H1 (cell line): ENCODE data around the gene TMEM127. TPM values are rescaled to one million over a fixed set of nuclear protein-coding genes. Genes with fewer than 3 reads are reported as not detected.

ENCODE experiments used
- ATF3 ChIP-seq: IDR thresholded peaks from 2 replicates; pipeline ENCODE4 v1.6.1; 2011; ENCODE audit warnings: low read depth, mild to moderate bottlenecking, low read length; ENCODE audit not compliant: insufficient read depth
- CBX5 ChIP-seq: fragments of 300-800, 300-1000 bp; sonication (generic); IDR thresholded peaks from 2 replicates; pipeline ENCODE4 v1.7.1; 2016; ENCODE audit warnings: antibody characterized with exemption, low read length, low read depth
- CTBP2 ChIP-seq: IDR thresholded peaks from 2 replicates; pipeline ENCODE4 v1.7.0; 2011; ENCODE audit warnings: borderline replicate concordance, mild to moderate bottlenecking, moderate library complexity, mixed read lengths, low read length; ENCODE audit not compliant: insufficient read depth, insufficient read length
- E2F6 ChIP-seq: IDR thresholded peaks from 2 replicates; pipeline ENCODE4 v1.6.1; 2012; ENCODE audit warnings: inconsistent platforms
- EP300 ChIP-seq, 2 experiments: IDR thresholded peaks; 1 replicate in 1 of 2; 2 replicates in 1 of 2; pipeline ENCODE4 v1.6.1; 2011 to 2012; ENCODE audit warnings: low read depth in 2 of 2, low read length in 2 of 2, mild to moderate bottlenecking in 2 of 2, borderline replicate concordance in 1 of 2, inconsistent platforms in 1 of 2, moderate library complexity in 1 of 2
- EZH2 ChIP-seq: fragments of 200-600 bp; sonication (generic); IDR thresholded peaks from 2 replicates; pipeline ENCODE4 v1.7.1; 2012; ENCODE audit warnings: low read depth, mild to moderate bottlenecking, moderate library complexity, low read length, inconsistent platforms; ENCODE audit not compliant: severe bottlenecking
- FOSL1 ChIP-seq: IDR thresholded peaks from 2 replicates; pipeline ENCODE4 v1.6.1; 2011; ENCODE audit warnings: mild to moderate bottlenecking, low read depth, low read length, moderate library complexity; ENCODE audit not compliant: insufficient read depth
- JUND ChIP-seq: IDR thresholded peaks from 2 replicates; pipeline ENCODE4 v1.6.1; 2011; ENCODE audit warnings: mild to moderate bottlenecking, improper control_type of control experiment, low read length
- KDM1A ChIP-seq: fragments of 200-600, 300-600 bp; sonication (generic); IDR thresholded peaks from 2 replicates; pipeline ENCODE4 v1.7.1; 2016; ENCODE audit warnings: mild to moderate bottlenecking, low read length, borderline replicate concordance
- KDM4A ChIP-seq: IDR thresholded peaks from one replicate; pipeline ENCODE4 v1.7.1; 2012; ENCODE audit warnings: low read depth, mild to moderate bottlenecking, moderate library complexity, low read length, inconsistent platforms; ENCODE audit not compliant: severe bottlenecking
- KDM5A ChIP-seq: fragments of 200-600 bp; IDR thresholded peaks from 2 replicates; pipeline ENCODE4 v1.7.1; 2012; ENCODE audit warnings: mild to moderate bottlenecking, low read length, inconsistent platforms, mixed read lengths
- NANOG ChIP-seq: IDR thresholded peaks from 2 replicates; pipeline ENCODE4 v1.6.1; 2011; ENCODE audit warnings: low read length, low read depth, mild to moderate bottlenecking, inconsistent platforms; ENCODE audit not compliant: insufficient read depth, poor library complexity, severe bottlenecking
- RBBP5 ChIP-seq: IDR thresholded peaks from 2 replicates; pipeline ENCODE4 v1.7.1; 2012; ENCODE audit warnings: low read depth, mild to moderate bottlenecking, inconsistent platforms, low read length, moderate library complexity, borderline replicate concordance
- RNF2 ChIP-seq: fragments of 200-900, 300-1000 bp; sonication (generic); IDR thresholded peaks from 2 replicates; pipeline ENCODE4 v1.7.1; 2016; ENCODE audit warnings: borderline replicate concordance, low read depth, mild to moderate bottlenecking, antibody characterized with exemption, low read length; ENCODE audit not compliant: poor library complexity, severe bottlenecking; ENCODE audit errors: missing control alignments
- SRF ChIP-seq: IDR thresholded peaks from 2 replicates; pipeline ENCODE4 v1.6.1; 2011; ENCODE audit warnings: mild to moderate bottlenecking, low read depth, low read length, moderate library complexity
- SUZ12 ChIP-seq: fragments of 200-600 bp; sonication (generic); IDR thresholded peaks from 2 replicates; pipeline ENCODE4 v1.6.1; 2012; ENCODE audit warnings: mild to moderate bottlenecking, inconsistent platforms, low read length, moderate library complexity, mixed read lengths
- TAF1 ChIP-seq: IDR thresholded peaks from 2 replicates; pipeline ENCODE4 v1.6.1; 2011; ENCODE audit warnings: mild to moderate bottlenecking, low read depth, low read length
- TAF7 ChIP-seq: optimal IDR thresholded peaks from 2 replicates; pipeline ENCODE3; 2011; ENCODE audit warnings: low read depth, mild to moderate bottlenecking, inconsistent platforms, low read length, moderate library complexity, borderline replicate concordance
- TEAD4 ChIP-seq: IDR thresholded peaks from 2 replicates; pipeline ENCODE4 v1.6.1; 2012; ENCODE audit warnings: low read depth, low read length, inconsistent platforms, mixed read lengths
- YY1 ChIP-seq: IDR thresholded peaks from 2 replicates; pipeline ENCODE4 v1.6.1; 2011; ENCODE audit warnings: low read depth, mild to moderate bottlenecking, low read length
- ZNF274 ChIP-seq: IDR thresholded peaks from 2 replicates; pipeline ENCODE4 v1.7.0; 2012; ENCODE audit warnings: low read length, borderline replicate concordance; ENCODE audit errors: extremely low read depth
- polyA plus RNA-seq, 7 experiments: library from polyadenylated mRNA; depleted of rRNA in 3 of 7; stranded (reverse) in 5 of 7; unstranded in 2 of 7; fragments of >200 nt in 5 of 7; fragments of 200-250 nt in 2 of 7; gene quantifications; 1 replicate in 5 of 7; 2 replicates in 1 of 7; 4 replicates in 1 of 7; pipeline versions ENCODE4 v1.2.1 to v1.2.3, GENCODE V29; 2011 to 2013; ENCODE audit warnings: missing spikeins in 2 of 7, mixed read lengths in 2 of 7
- total RNA-seq: library from RNA; stranded (reverse); fragmentation: NEBNext Ultra II Directional; extraction: Animal tissue kit (Norgen Biotek cat#: 25700); gene quantifications from 2 replicates; pipeline ENCODE4 v1.2.1, GENCODE V29; 2021

The TMEM127 gene
- total and polyA plus RNA-seq, 2 of the 8 experiments (the other 6 are each of a cell fraction or from before 2014, with no cell fraction given): 25.0 to 41.0 TPM

GRCh38 chr2:96265840-96266679 lies at the start of gene TMEM127, which contains the start of gene CIAO1 (continued):
- TF ChIP-seq E2F6: peak; percentile 18; the same call in 1 of the 2 replicates
- no peak for TF ChIP-seq CTBP2
- no peak for TF ChIP-seq KDM5A
- TF ChIP-seq SRF: peak; percentile 66; the same call in 1 of the 2 replicates
- TF ChIP-seq ZNF274: no peak
- no peak for TF ChIP-seq FOSL1
- TF ChIP-seq KDM4A: peak; percentile 81
- TF ChIP-seq EP300 (IDR thresholded peaks at IDR 0.05; ENCODE audit: borderline replicate concordance in 1 of 2, low read depth in 2 of 2, low read length in 2 of 2): no peak
- no peak for TF ChIP-seq RNF2
- no peak for TF ChIP-seq CBX5
- no peak for TF ChIP-seq NANOG
- TF ChIP-seq ATF3: peak; percentile 84
- TF ChIP-seq KDM1A: no peak
- peak; percentile 62; the same call in 1 of the 2 replicates for TF ChIP-seq YY1
- peak; percentile 64 for TF ChIP-seq TAF1
- TF ChIP-seq RBBP5: peak; percentile 92
- no peak for TF ChIP-seq EZH2
- TF ChIP-seq TEAD4: no peak
- TF ChIP-seq TAF7: no peak
- no peak for TF ChIP-seq SUZ12
- TF ChIP-seq JUND: no peak
